Progenitor cell of endocrine pancreas (in vitro differentiated cells): ENCODE results near the gene TIMM13. TPM values are rescaled to one million over a fixed set of nuclear protein-coding genes. Genes with fewer than 3 reads are reported as not detected.

Experiments used
- DNase-seq: peaks from one replicate; pipeline ENCODE4 v3.0.0; 2021; ENCODE audit warnings: low spot score; ENCODE audit not compliant: unreplicated experiment
- H3K27ac Mint-ChIP-seq: 2 replicates; pipeline ENCODE4 v1.8.0; 2021; ENCODE audit warnings: mild to moderate bottlenecking, moderate library complexity, mixed read lengths
- H3K27me3 Mint-ChIP-seq: 2 replicates; pipeline ENCODE4 v1.8.0; 2021; ENCODE audit warnings: mixed read lengths
- H3K36me3 Mint-ChIP-seq: 2 replicates; pipeline ENCODE4 v1.8.0; 2022; ENCODE audit warnings: mixed read lengths; ENCODE audit not compliant: insufficient read depth
- H3K4me1 Mint-ChIP-seq: 2 replicates; pipeline ENCODE4 v1.8.0; 2021; ENCODE audit warnings: low read depth, mixed read lengths
- H3K4me3 Mint-ChIP-seq: 2 replicates; pipeline ENCODE4 v1.8.0; 2021; ENCODE audit warnings: low read depth, mild to moderate bottlenecking, moderate library complexity, mixed read lengths
- H3K9me3 Mint-ChIP-seq: 2 replicates; pipeline ENCODE4 v1.8.0; 2021; ENCODE audit warnings: low read depth, mixed read lengths
- total RNA-seq: library from RNA; stranded (reverse); gene quantifications from 2 replicates; pipeline ENCODE4 v1.2.1, GENCODE V29; 2021
- TF ChIP-seq, protein P1 (sequence below): fragments of 200-600 bp; sonication (generic); IDR thresholded peaks from one replicate; pipeline ENCODE4 v1.5.0; 2021; ENCODE audit warnings: antibody characterized with exemption, mild to moderate bottlenecking; ENCODE audit not compliant: unreplicated experiment

TIMM13 gene
- total RNA-seq, 1 donor from 2014 or later = 110 TPM

GRCh38 chr19:2433854-2434253 is 6.5 kb upstream of the TIMM13 start:
- peaks cover 9% of the 10 kb centered on the region for H3K36me3 Mint-ChIP-seq
- no peak overlapping the region for H3K4me3 Mint-ChIP-seq
- TF ChIP-seq, protein P1, sequence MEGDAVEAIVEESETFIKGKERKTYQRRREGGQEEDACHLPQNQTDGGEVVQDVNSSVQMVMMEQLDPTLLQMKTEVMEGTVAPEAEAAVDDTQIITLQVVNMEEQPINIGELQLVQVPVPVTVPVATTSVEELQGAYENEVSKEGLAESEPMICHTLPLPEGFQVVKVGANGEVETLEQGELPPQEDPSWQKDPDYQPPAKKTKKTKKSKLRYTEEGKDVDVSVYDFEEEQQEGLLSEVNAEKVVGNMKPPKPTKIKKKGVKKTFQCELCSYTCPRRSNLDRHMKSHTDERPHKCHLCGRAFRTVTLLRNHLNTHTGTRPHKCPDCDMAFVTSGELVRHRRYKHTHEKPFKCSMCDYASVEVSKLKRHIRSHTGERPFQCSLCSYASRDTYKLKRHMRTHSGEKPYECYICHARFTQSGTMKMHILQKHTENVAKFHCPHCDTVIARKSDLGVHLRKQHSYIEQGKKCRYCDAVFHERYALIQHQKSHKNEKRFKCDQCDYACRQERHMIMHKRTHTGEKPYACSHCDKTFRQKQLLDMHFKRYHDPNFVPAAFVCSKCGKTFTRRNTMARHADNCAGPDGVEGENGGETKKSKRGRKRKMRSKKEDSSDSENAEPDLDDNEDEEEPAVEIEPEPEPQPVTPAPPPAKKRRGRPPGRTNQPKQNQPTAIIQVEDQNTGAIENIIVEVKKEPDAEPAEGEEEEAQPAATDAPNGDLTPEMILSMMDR = no peak
- no peaks in the 10 kb centered on the region for H3K27me3 Mint-ChIP-seq
- no peak overlapping the region for H3K27ac Mint-ChIP-seq
- no peaks in the 10 kb centered on the region for H3K9me3 Mint-ChIP-seq
- no peak for DNase-seq
- H3K4me1 Mint-ChIP-seq = no peaks in the 10 kb centered on the region

DNA sequence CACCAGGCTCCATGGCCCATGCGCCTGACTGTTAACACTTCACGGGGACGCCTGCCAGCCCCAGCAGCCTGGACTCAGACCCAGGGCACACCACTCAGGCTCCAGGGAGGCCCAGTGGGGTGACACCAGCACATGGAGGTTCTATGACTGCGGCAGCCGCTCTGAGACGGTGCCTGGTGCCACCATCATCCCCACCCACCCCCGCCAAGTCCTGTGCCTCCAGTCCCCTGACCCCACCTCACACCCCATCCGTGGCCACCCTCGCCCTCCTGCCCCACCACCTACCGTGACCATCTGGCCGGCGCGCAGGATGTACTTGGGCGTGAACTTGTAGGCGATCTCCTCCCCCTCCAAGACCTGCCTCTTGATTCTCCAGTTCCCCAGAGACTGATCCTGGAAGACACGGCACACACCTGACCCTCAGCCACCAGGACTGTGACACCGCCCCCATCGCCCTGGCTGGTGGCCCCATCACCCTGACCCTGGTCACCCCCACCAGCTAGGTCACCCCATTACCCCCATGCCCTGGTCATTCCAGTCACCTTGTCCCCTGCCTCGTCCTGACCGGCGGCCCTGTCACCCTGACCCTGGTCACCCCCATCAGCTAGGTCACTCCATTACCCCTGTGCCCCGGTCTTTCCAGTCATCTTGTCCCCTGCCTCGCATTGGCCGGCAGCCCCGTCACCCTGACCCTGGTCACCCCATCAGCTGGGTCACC is 4.9 kb upstream of the TIMM13 start:
- Mint-ChIP-seq H3K4me3 (no peak overlapping the region), H3K9me3 (no peaks in the 10 kb centered on the region), H3K27me3 (no peaks in the 10 kb centered on the region), H3K36me3 (peaks cover 9% of the 10 kb centered on the region), H3K4me1 (peaks cover 6% of the 10 kb centered on the region), H3K27ac (no peak overlapping the region)
- DNase-seq = no peak
- TF ChIP-seq, protein P1 = no peak

DNA sequence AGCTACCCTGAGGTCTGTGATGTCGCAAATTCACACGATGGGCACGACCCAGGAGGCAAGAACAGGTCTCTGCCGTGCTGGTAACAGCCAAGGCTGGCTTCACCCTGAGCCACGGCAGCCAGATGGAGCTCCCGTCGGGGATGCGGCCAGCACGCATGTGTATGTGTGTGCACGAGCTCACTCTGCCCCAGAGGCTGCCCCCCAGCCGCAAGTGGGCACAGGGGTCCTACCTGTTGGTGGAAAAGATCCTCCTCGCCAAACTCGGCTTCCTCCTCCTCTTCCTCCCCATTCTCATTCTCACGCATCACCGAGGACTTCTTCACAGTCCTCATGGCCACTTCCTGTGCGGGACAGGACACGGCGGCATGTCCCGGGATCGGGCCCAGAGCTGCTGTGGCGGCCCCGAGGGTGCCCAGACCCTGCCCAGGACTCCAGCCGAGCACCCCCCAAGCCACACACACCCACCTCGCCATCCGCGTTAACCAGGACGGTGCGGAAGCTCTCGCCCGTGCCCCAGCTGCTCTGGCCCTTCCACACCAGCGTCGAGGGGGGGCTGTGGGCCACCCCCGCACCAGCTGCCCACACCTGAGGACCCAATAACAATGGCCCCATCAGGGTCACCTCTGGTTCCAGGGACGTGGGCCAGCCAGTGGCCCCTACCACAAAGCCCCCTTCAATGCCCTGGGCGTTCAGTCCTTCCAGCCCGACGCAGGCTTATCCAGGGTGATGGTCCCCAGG is 4.1 kb upstream of the TIMM13 start:
- Mint-ChIP-seq H3K36me3 (peaks cover 9% of the 10 kb centered on the region), H3K9me3 (no peaks in the 10 kb centered on the region), H3K4me1 (peaks cover 7% of the 10 kb centered on the region), H3K27me3 (no peaks in the 10 kb centered on the region), H3K27ac (no peak overlapping the region), H3K4me3 (no peak overlapping the region)
- TF ChIP-seq, protein P1 = no peak
- DNase-seq = no peak

DNA sequence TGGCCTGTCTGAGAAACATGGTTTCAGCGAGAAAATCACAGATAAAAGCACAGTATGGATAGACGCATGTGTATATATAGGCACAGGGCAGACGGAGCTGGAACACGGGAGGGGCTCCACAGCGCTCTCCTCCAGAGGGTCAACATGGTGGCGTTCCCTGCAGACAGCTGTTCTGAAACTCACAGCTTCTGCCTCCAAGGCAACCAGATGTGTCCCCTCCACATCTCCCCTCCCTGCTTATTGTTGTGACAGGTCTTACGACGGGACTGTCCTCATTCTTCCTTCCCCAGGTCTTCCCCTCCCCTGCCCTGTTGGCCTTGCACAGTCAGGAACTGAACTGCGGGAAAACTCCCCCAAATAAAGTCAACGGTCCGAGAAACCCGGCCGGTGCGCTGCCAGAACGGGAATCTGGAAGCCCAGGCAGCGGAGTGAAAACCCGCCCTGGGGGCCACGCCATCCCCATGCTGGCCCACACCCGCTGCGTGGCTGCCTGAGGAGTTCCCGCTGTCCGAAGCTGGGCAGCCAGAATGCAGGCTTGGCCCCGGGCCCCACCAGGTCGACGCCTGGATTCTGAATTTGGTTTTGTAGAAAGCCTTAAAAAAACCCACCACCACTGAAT is 2.6 kb upstream of the TIMM13 start:
- DNase-seq = no peak
- TF ChIP-seq, protein P1 = no peak
- H3K4me1 Mint-ChIP-seq = peaks cover 8% of the 10 kb centered on the region
- peaks cover 6% of the 10 kb centered on the region for H3K36me3 Mint-ChIP-seq
- no peaks in the 10 kb centered on the region for H3K27me3 Mint-ChIP-seq
- H3K4me3 Mint-ChIP-seq = no peak overlapping the region
- H3K9me3 Mint-ChIP-seq = no peaks in the 10 kb centered on the region
- H3K27ac Mint-ChIP-seq = peak overlapping the region; percentile 62
